KOPT-K1 (cell line): ENCODE results near the gene NBPF11.
"Not testable (repeated sequence)": the region's sequence is repeated elsewhere in the genome, so short reads cannot be mapped to it uniquely, and the experiment has no call there.

ENCODE experiments used
- H3K27ac ChIP-seq: fragments of 200-600 bp; sonication (generic); 2 replicates; pipeline ENCODE4 v1.5.1; 2016; ENCODE audit warnings: antibody characterized with exemption, mild to moderate bottlenecking, low read depth, low read length; ENCODE audit not compliant: poor library complexity, severe bottlenecking
- H3K36me3 ChIP-seq: fragments of 200-600 bp; sonication (generic); 2 replicates; pipeline ENCODE4 v1.5.1; 2017; ENCODE audit warnings: antibody characterized with exemption, mild to moderate bottlenecking, low read length, moderate library complexity; ENCODE audit not compliant: insufficient read depth
- H3K9me3 ChIP-seq: fragments of 200-600 bp; sonication (generic); 2 replicates; pipeline ENCODE4 v1.5.1; 2017; ENCODE audit warnings: antibody characterized with exemption, low read length, mild to moderate bottlenecking; ENCODE audit not compliant: insufficient read depth, poor library complexity, severe bottlenecking

The NBPF11 gene

DNA sequence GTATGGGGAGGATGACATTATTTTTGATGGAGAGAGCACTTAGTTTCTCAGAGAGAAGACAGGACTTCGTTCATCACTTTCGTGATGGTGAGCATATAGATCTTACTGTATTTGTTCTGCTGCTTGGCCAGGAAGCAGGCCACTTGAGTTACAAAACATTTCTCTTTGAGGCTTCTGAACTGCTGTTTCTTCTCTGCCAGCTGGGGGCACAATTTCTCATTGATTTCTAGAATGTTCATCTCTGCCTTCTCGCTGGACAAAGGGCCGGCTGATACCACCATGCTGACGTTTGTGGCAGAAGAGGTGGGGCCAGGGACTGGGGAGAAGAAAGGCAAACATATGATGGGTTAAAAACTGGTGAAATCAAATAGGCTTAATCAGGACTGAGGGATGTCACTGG, 31.7 kb downstream of the NBPF11 start:
- H3K36me3 ChIP-seq, H3K9me3 ChIP-seq, H3K27ac ChIP-seq: not testable (repeated sequence)

DNA sequence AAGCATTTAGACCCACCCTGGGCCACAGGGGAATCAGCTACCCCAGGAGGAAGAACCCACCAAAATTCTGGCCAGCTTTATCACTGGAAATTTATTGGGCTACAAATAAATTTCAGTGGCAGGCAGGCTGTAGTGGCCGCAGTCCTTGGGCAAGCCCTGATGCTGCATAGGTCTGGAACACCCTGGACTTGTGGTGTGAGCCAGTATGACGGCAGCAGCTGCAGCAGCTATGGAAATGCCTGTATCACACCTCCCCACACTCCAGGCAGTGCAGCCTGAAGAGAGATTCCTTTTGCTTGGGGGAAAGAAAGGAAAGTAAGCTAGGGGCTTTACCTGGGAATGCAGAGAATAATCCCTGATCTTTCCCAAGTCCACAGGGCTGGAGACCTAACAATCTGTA, 56.3 kb downstream of the NBPF11 start:
- H3K9me3 ChIP-seq, H3K36me3 ChIP-seq, H3K27ac ChIP-seq: not testable (repeated sequence)

DNA sequence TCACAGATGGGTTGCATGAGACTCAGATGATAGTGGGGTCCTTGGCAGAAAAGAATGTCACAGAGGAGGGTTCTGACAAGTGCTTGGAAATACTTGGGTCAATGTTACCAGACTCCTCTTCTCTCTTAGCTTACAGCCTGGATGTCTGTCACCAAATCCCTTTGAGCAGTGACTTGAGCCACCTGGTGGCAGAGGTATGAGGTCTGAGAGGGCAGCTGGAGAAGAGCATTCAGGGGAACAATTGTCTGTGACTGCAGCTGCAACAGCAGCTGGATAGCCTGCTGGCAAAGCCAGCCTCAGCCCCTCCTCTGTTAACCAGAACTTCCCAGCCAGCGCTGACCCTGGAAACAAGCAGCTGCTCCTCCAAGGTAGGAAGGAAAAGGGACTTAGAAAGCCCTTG, 65.9 kb downstream of the NBPF11 start:
- not testable (repeated sequence) for H3K36me3 ChIP-seq

DNA sequence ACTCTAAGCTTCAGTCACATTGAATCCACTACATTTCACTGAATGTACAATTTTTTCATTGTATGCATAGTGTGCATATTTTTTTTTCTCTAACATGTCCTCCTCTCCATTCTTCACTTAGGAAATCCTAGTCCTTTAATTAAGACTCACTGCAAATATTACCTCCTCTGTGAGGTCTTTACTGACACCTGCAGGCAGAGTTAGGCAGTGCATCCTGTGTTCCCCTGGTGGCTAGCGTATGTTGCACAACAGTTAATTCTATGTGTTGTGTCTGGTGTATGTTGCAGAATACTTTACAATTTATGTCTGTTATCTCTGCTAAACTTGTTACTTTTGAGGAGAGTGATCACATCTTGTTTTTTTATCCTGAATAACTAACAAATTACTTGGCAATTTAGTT, 70.9 kb downstream of the NBPF11 start:
- not testable (repeated sequence) for H3K36me3 ChIP-seq, H3K27ac ChIP-seq, H3K9me3 ChIP-seq

More for the DNA sequence above, 65.9 kb downstream of the NBPF11 start:
- H3K27ac ChIP-seq, H3K9me3 ChIP-seq: not testable (repeated sequence)

DNA sequence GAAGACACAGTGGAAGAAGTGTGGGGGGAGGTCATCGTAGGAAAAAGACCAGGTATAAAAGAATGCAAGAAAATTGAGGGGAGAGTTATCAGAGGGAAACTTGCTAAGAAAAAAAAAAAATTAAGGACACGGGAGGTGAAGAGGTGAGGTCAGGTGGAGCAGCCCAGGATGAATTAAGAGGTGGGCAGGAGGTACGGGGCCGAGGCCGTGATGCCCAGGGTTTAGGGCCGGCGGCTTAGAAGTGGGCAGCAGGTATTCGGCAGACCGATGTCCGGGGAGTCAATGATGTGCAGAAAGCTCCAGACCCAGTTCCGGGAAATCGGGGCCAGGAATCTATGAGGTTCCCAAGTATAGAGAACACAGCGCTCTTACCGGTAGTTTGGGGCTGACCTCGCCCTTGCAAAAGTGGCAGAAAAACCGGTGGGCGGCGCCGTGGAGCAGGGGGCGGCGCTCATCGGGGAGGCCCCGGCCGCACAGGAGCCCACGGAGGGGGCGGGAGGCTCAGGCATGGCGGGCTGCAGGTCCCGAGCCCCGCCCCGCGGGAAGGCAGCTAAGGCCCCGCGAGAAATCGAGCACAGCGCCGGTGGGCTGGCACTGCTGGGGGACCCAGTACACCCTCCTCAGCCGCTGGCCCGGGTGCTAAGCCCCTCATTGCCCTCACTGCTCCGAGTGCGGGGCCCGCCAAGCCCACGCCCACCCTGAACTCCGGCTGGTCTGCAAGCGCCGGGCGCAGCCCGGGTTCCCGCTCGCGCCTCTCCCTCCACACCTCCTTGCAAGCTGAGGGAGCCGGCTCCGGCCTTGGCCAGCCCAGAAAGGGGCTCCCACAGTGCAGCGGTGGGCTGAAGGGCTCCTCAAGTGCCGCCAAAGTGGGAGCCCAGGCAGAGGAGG, 73.2 kb downstream of the NBPF11 start:
- not testable (repeated sequence) for H3K27ac ChIP-seq, H3K9me3 ChIP-seq, H3K36me3 ChIP-seq

DNA sequence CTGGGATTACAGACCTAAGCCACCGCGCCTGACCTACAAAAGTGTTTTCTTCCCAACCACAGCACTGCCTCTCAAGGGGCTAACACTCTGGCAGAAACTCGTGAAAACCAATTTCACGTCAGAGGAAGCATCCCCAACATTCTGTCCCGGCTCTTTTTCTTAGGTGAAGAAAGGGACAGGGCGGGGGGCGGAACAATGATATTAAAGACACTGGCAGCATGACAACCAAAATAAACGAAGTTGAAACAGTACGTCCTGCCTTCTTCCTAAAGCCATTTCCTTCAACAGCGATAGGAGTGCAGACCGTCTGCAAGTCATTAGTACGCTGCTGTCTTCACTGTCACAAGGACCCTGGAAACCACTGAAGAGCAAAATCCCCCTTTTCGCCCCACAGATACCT, 74.0 kb downstream of the NBPF11 start:
- not testable (repeated sequence) for H3K27ac ChIP-seq, H3K9me3 ChIP-seq, H3K36me3 ChIP-seq

DNA sequence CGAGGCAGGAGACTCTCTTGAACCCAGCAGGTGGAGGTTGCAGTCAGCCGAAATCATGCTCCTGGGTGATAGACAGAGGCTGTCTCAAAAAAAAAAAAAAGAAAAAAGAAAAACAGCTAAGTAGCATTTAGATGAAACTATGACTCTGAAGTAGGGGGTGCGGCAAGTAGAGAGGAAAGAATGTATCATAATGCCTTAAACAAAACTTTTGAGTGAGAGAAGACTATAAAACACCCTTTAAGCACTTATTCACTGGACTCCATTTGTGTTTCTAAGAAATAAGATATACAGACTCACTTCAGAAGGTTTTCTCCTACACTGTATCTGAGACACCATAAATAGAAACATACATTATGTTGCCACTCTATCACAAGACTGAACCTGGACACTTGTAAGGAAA, 74.6 kb downstream of the NBPF11 start:
- H3K27ac ChIP-seq, H3K36me3 ChIP-seq, H3K9me3 ChIP-seq: not testable (repeated sequence)

DNA sequence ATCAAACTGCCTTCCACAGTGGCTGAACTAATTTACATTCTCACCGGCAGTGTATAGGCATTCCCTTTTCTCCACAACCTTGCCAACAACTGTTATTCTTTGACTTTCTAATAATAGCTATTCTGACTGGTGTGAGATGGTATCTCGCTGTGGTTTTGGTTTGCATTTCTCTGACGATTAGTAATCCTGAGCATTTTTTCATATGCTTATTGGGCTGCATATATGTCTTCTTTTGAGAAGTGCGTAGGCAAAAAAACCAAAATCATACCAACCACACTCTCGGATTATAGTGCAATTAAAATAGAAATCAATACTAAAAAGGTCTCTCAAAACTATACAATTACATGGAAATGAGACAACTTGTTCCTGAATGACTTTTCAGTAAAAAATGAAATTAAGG, 78.7 kb downstream of the NBPF11 start:
- H3K9me3 ChIP-seq, H3K27ac ChIP-seq: not testable (repeated sequence)

DNA sequence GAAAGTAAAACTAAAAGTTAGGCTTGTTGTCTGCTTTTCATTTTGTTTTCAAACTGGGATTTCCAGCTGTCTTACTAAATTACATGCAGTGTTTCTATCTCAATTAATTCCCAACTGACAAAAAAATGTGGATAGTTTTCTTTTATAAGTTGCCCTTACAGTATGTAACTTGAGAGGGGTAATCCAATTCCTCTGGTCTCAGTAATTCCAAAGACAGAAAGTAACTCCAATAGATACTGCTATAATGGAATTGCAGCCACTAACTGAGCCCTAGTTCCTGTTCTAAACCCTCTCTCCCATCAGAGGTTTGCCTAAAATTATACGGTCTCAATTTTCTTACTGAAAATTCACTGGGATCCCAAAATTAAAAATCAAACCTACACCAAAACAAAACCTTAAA, 83.5 kb downstream of the NBPF11 start:
- H3K9me3 ChIP-seq, H3K27ac ChIP-seq, H3K36me3 ChIP-seq: not testable (repeated sequence)

More for the DNA sequence above, 78.7 kb downstream of the NBPF11 start:
- H3K36me3 ChIP-seq: not testable (repeated sequence)

DNA sequence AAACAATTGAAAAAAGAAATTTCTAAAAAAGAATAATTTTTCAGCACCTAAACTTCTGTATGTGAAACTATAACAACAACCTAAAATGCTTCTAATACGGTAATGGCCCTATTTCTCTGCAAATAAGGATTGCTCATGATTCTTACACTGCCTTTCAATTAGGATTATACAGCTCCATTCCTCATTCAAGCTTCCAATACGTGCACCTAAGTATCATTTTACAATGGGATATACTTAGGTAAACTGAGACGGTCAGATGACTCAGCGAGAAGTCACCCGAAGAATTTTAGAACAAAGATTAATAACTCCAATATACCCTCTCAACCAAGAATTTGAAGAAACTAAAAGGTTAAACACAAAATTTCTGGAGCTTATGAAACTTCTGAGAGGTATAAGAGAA, 83.9 kb downstream of the NBPF11 start:
- H3K27ac ChIP-seq, H3K9me3 ChIP-seq, H3K36me3 ChIP-seq: not testable (repeated sequence)

DNA sequence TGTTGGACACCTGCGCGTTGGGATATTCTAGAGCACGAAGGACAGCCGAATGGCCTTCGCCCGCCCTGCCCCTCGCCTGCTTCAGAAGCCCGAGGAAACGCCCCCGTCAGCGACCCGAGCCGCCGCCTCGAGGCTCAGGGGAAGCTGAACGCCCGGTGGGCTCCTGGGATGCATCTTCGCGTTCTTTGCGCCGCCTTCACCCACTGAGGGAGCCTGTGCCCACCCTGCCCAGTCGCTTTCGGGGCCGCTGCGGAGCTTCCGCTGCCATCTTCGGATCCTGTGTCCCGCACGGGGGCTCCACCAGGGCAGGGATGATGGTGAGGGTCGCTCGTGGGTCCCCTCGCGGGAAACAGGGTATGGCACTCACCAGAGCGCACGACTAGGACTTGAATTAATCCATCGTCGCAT, 91.8 kb downstream of the NBPF11 start:
- H3K27ac ChIP-seq, H3K36me3 ChIP-seq, H3K9me3 ChIP-seq: not testable (repeated sequence)

DNA sequence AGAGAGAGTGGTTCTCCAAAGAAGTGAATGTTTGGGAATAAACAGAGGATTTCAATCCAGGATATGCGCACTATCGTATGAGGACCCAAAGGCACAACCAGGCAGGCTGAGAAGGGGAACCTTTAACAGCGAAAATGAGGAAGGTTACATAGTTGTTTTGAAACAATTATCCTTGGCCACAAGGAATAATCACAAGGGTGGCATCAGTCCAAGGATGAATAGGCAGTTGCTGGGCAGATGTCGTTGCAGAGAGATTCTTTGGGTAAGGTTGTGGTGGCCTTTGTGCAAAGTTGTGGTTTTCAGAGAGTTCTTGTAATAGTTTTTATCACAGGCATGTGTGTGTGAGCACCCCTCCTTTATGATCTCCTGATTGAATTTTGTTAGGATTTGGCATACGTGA, 94.7 kb downstream of the NBPF11 start:
- not testable (repeated sequence) for H3K36me3 ChIP-seq, H3K27ac ChIP-seq, H3K9me3 ChIP-seq
